Measurements from ENCODE around the gene STRAP. TPM values are rescaled to one million over a fixed set of nuclear protein-coding genes. Genes with fewer than 3 reads are reported as not detected.

The STRAP gene
- total and polyA plus RNA-seq, 2 of the 13 experiments (the other 11 are each of a cell fraction or from before 2014, with no cell fraction given), result 66.9 to 118 TPM

DNA sequence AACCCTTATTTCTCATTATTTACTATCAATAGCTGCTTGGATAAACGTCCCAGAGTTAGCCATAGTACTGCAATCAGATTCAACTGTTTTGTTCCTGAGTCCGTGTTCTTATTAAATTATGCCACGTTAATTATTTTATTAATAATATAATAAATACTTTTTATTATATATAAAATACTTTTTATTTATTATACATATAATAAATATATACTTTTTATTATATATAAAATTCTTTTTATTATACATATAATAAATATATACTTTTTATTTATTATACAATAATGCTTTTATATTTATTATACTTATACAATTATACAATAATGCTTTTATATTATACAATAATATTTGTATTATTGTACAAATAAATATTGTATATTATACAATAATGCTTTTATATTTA is 11.1 kb downstream of the STRAP start:
- no peaks in the 10 kb centered on the region for H3K27me3 ChIP-seq (ENCODE audit: control insufficient read depth in 1 of 2, insufficient read depth in 2 of 2, low read length in 2 of 2)

More for the DNA sequence above, 11.1 kb downstream of the STRAP start:
- Histone ChIP-seq H3K9me3 (ENCODE audit: low read length) (no peaks in the 10 kb centered on the region), H3K4me1 (ENCODE audit: insufficient read depth, low read length) (no peaks in the 10 kb centered on the region), H4K20me1 (ENCODE audit: insufficient read depth, low read length) (no peaks in the 10 kb centered on the region; the same call in 1 of the 2 replicates), H3K9ac (ENCODE audit: insufficient read depth, low read depth, low read length) (no peak overlapping the region), H3K4me2 (ENCODE audit: low read depth, low read length) (no peak overlapping the region), H3K4me3 (replicated peaks in 1 of 3; ENCODE audit: insufficient read depth in 1 of 3, low read depth in 2 of 3, low read length in 3 of 3) (no peak overlapping the region), H2AFZ (ENCODE audit: low read length) (no peak overlapping the region), H3K27ac (ENCODE audit: extremely low read length, insufficient read depth, low read length) (no peak overlapping the region), H3K36me3 (replicated peaks in 1 of 2; ENCODE audit: control insufficient read depth in 1 of 2, insufficient read depth in 2 of 2, low read length in 2 of 2) (peaks cover 11 to 50% of the 10 kb centered on the region in 2 experiments), H3K79me2 (ENCODE audit: insufficient read depth, low read length) (peaks cover 4% of the 10 kb centered on the region)
- TF ChIP-seq, protein P1, sequence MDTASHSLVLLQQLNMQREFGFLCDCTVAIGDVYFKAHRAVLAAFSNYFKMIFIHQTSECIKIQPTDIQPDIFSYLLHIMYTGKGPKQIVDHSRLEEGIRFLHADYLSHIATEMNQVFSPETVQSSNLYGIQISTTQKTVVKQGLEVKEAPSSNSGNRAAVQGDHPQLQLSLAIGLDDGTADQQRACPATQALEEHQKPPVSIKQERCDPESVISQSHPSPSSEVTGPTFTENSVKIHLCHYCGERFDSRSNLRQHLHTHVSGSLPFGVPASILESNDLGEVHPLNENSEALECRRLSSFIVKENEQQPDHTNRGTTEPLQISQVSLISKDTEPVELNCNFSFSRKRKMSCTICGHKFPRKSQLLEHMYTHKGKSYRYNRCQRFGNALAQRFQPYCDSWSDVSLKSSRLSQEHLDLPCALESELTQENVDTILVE (CRISPR knock-in tag; IDR thresholded peaks at IDR 0.05), result no peak
- TF ChIP-seq, protein P2, sequence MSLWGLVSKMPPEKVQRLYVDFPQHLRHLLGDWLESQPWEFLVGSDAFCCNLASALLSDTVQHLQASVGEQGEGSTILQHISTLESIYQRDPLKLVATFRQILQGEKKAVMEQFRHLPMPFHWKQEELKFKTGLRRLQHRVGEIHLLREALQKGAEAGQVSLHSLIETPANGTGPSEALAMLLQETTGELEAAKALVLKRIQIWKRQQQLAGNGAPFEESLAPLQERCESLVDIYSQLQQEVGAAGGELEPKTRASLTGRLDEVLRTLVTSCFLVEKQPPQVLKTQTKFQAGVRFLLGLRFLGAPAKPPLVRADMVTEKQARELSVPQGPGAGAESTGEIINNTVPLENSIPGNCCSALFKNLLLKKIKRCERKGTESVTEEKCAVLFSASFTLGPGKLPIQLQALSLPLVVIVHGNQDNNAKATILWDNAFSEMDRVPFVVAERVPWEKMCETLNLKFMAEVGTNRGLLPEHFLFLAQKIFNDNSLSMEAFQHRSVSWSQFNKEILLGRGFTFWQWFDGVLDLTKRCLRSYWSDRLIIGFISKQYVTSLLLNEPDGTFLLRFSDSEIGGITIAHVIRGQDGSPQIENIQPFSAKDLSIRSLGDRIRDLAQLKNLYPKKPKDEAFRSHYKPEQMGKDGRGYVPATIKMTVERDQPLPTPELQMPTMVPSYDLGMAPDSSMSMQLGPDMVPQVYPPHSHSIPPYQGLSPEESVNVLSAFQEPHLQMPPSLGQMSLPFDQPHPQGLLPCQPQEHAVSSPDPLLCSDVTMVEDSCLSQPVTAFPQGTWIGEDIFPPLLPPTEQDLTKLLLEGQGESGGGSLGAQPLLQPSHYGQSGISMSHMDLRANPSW (CRISPR knock-in tag; IDR thresholded peaks at IDR 0.05; ENCODE audit: borderline replicate concordance), result no peak
- TF ChIP-seq REL (CRISPR knock-in tag; conservative IDR thresholded peaks at IDR 0.05) (no peak), NPAS2 (CRISPR knock-in tag; IDR thresholded peaks at IDR 0.05; ENCODE audit: borderline replicate concordance) (no peak), ZNF460 (CRISPR knock-in tag; IDR thresholded peaks at IDR 0.05; ENCODE audit: borderline replicate concordance) (no peak), ATF7 (IDR thresholded peaks at IDR 0.05) (no peak), ATF7 (CRISPR knock-in tag; IDR thresholded peaks at IDR 0.05) (no peak), FOXK2 (IDR thresholded peaks at IDR 0.05) (no peak), CCDC6 (CRISPR knock-in tag; IDR thresholded peaks at IDR 0.05) (no peak), NR2C2 (CRISPR knock-in tag; IDR thresholded peaks at IDR 0.05; ENCODE audit: borderline replicate concordance) (no peak)
- TF ChIP-seq, protein P3, sequence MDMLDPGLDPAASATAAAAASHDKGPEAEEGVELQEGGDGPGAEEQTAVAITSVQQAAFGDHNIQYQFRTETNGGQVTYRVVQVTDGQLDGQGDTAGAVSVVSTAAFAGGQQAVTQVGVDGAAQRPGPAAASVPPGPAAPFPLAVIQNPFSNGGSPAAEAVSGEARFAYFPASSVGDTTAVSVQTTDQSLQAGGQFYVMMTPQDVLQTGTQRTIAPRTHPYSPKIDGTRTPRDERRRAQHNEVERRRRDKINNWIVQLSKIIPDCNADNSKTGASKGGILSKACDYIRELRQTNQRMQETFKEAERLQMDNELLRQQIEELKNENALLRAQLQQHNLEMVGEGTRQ (IDR thresholded peaks at IDR 0.05; ENCODE audit: low read depth, low read length), result no peak
- TF ChIP-seq, protein P3 (CRISPR knock-in tag; IDR thresholded peaks at IDR 0.05; ENCODE audit: borderline replicate concordance), result no peak
- WGBS (ENCODE audit: low lambda C conversion rate), result 95% methylated on average over 3 of the region's 3 CpGs
- no peak for DNase-seq (ENCODE audit: low spot score)
- intact Hi-C loops (cut with micrococcal nuclease; ENCODE audit: unreplicated experiment) (no loop called here), in situ Hi-C loops (cut with HindIII; ENCODE audit: extremely low pct_ligation_motif_present, low pct_unique_long_range_greater_than_20kb) (no loop called here)
- ATAC-seq, result no peak
- ChIA-PET POLR2A (no interaction called here), CTCF (ENCODE audit: low intra/inter-chr PET ratio, low total read pairs) (no interaction called here)
- BruUV-seq (replicated peaks), result no TSS peak
- no peak for FAIRE-seq

Measured in HepG2 (cell line).